ENCODE measurements around the gene CLTRN.

Gene CLTRN

DNA sequence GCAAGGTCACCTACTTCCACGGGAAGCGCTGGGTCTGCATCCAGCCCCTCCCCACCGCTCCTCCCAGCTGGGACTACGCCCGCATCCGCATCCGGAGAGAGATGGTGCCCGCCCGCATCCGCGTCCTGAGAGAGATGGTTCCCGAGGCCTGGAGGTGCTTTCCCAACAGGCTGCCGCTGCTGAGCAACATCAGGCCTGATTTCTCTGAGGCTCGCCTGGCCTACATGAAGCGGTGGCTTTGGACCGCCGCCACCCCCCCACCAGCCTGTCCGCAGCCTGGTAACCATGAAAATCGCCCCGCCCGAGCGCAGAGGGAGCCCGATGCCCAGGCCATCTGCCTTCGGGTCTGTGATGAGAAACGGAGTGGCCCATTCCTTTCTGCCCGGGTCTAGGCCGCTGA lies 18.1 kb downstream of the CLTRN start:
- no peak overlapping the region for H3K4me3 ChIP-seq (ENCODE audit: low read depth, low read length)
- DNase-seq (ENCODE audit: low read depth) = no peak
- TF ChIP-seq, protein P1, sequence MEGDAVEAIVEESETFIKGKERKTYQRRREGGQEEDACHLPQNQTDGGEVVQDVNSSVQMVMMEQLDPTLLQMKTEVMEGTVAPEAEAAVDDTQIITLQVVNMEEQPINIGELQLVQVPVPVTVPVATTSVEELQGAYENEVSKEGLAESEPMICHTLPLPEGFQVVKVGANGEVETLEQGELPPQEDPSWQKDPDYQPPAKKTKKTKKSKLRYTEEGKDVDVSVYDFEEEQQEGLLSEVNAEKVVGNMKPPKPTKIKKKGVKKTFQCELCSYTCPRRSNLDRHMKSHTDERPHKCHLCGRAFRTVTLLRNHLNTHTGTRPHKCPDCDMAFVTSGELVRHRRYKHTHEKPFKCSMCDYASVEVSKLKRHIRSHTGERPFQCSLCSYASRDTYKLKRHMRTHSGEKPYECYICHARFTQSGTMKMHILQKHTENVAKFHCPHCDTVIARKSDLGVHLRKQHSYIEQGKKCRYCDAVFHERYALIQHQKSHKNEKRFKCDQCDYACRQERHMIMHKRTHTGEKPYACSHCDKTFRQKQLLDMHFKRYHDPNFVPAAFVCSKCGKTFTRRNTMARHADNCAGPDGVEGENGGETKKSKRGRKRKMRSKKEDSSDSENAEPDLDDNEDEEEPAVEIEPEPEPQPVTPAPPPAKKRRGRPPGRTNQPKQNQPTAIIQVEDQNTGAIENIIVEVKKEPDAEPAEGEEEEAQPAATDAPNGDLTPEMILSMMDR (IDR thresholded peaks at IDR 0.05; ENCODE audit: control insufficient read depth, extremely low read depth, insufficient read depth) = no peak

DNA sequence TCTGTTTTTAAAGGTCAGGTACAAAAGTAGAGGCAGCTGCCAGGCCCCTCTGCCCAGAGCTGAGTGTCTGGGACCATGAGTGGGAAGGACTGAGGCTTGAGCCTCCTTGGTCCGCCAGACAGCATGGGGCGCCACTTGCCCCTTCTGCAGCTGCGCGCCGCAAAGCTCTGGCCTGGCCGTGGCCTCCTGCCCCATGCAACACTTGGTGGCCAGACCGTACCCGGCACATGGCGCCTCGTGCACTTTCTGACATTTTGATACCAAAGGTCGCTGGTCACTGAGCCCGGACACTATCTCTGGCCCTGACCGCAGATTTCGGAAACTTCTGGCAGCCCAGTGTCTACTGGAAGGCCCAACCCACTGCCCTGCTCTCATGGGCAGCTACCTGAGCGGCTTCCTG lies 18.6 kb downstream of the CLTRN start:
- no peak for DNase-seq (ENCODE audit: low read depth)
- no peak overlapping the region for H3K4me3 ChIP-seq (ENCODE audit: low read depth, low read length)
- TF ChIP-seq, protein P1 (IDR thresholded peaks at IDR 0.05; ENCODE audit: control insufficient read depth, extremely low read depth, insufficient read depth) = no peak

DNA sequence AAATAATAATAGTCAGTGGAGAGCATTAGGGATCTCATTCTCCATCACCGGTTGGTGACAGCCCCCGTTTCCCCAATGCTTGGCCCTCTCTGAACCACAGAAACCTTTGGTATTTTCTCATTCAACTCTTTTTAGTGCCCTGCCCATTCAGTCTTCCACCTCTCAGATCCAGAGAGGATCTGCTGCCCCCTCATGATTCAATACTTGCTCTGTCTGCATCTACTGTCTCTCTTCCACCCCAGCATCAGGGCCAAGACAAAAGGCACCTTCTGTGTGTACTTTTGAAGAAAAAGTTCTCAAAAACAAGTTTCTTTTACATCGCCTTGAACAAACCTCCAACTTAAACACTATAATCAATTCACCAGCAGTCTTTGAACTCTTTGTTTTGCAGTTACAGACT lies 19.3 kb downstream of the CLTRN start:
- no peak for DNase-seq (ENCODE audit: low read depth)
- TF ChIP-seq, protein P1 (IDR thresholded peaks at IDR 0.05; ENCODE audit: control insufficient read depth, extremely low read depth, insufficient read depth) = 0 out of 2 replicates have a peak, but pooled peaks have one; percentile 2
- H3K4me3 ChIP-seq (ENCODE audit: low read depth, low read length) = no peak overlapping the region

DNA sequence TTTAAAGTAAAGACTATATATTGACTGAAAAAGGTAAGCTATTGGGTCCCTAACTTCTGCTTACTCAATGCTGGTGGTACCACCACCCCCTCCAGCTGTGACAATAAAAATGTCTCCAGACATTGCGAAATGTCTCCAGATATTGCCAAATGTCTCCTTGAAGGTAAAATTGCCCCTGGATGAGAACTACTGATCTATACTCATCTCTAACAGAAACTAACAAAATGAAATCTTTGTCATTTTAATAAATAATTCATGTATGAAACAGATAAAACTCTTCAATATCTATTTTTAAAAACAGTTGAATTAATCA lies 20.1 kb downstream of the CLTRN start:
- H3K4me3 ChIP-seq (ENCODE audit: low read depth, low read length) = no peak overlapping the region
- no peak for DNase-seq (ENCODE audit: low read depth)
- TF ChIP-seq, protein P1 (IDR thresholded peaks at IDR 0.05; ENCODE audit: control insufficient read depth, extremely low read depth, insufficient read depth) = no peak

DNA sequence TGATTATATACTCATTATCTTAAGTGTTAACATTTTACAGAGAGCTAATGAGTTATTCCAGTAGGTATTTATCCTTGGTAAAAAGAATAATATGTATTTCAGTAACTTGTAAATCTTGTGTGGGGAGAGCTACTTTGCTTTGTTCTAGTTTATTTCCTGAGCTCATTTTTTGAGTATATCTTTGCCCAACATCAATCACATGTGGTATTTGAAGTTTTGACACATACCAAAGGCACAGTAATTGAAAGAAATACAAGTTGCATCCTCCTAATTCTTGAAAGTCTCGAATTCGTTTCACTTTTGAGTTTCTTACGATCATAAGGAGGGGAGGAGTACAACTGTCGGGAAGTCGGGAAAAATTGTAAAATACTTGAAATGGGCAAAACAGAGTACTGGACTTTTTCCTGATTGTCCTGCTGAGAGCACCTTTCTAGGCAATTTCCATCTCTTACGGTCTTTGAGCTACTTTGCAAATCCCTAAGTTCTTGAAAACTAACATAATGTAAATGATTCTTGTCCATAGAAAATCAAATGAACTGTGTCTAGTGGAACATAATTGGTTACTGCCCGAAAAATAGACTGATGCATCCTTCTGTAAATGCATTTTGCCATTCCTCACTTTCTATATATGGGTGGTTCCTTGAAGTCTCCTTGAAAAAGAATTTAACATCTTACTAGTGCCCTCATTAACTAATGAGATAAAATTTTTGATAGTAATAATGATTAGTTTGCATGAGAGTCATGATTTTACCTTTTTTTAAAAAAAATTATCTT lies 20.6 kb downstream of the CLTRN start:
- TF ChIP-seq, protein P1 (IDR thresholded peaks at IDR 0.05; ENCODE audit: control insufficient read depth, extremely low read depth, insufficient read depth) = no peak
- H3K4me3 ChIP-seq (ENCODE audit: low read depth, low read length) = no peak overlapping the region
- no peak for DNase-seq (ENCODE audit: low read depth)

DNA sequence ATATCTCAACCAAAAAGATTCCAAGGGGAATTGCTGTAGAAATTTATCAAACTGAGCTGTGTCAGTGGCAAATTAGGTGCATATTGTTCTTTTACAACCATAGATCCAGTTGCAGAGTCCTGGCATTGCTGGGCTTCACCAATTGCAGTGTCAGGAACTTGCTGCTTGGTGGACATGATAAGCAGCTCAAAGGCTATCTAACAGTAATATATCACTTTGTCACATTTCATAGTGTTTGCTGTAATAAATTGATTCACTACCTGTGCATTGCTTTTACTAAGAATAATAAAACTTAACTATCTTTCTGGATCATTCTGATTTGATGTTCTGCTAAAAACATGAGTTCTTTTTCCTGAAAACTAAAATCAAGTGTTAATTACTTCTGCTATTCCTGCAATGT lies 33.0 kb downstream of the CLTRN start:
- DNase-seq (ENCODE audit: low read depth) = no peak
- TF ChIP-seq, protein P1 (IDR thresholded peaks at IDR 0.05; ENCODE audit: control insufficient read depth, extremely low read depth, insufficient read depth) = no peak
- H3K4me3 ChIP-seq (ENCODE audit: low read depth, low read length) = no peak overlapping the region

DNA sequence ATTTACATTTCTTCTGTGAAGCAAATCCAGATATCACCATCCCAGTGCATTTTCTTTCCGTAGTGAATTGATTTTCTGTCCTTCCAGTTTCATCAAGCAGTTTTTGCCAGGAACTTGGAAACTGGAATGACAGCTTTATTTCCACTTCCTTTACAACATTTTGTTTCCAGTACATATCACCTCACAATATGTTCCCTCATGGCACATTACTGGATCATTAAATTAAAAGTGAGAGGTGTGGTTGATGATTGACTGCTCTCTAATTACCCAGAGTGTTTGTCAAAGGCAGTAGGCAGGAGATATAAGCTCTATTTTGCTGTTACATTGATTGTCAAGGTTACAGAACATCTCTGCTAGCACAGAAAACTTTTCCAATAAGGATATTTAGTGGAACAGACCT lies 41.6 kb downstream of the CLTRN start:
- no peak overlapping the region for H3K4me3 ChIP-seq (ENCODE audit: low read depth, low read length)
- DNase-seq (ENCODE audit: low read depth) = no peak
- TF ChIP-seq, protein P1 (IDR thresholded peaks at IDR 0.05; ENCODE audit: control insufficient read depth, extremely low read depth, insufficient read depth) = no peak

Measured in LNCaP clone FGC (cell line).